Activated CD8-positive, alpha-beta memory T cell treated with anti-CD3 and anti-CD28 coated beads for 4 hours (primary cell): ENCODE results near the gene PRAC2.

Source experiments
- DNase-seq, 2 donors: peaks; one replicate each; pipeline ENCODE4 v3.0.0-alpha.2; 2020; ENCODE audit warnings: low read depth in 2 of 2

Gene PRAC2

GRCh38 chr17:48734333-48735061 is 11.5 kb downstream of the PRAC2 start:
- no peak for DNase-seq

GRCh38 chr17:48735062-48735351 is 12.0 kb downstream of the PRAC2 start:
- DNase-seq = no peak

- DNase-seq = no peak
Measured at GRCh38 chr17:48737330-48738043, 14.5 kb downstream of the PRAC2 start.

- DNase-seq = no peak
Measured at GRCh38 chr17:48738424-48738802, 15.4 kb downstream of the PRAC2 start.

- DNase-seq = no peak
Measured at GRCh38 chr17:48738803-48739526, 16.0 kb downstream of the PRAC2 start.

- no peak for DNase-seq
Measured at GRCh38 chr17:48740537-48740936, 17.6 kb downstream of the PRAC2 start.

GRCh38 chr17:48745381-48746275 is 22.6 kb downstream of the PRAC2 start:
- DNase-seq = no peak

GRCh38 chr17:48746916-48747444 is 24.0 kb downstream of the PRAC2 start:
- DNase-seq = no peak

GRCh38 chr17:48747445-48748363 is 24.7 kb downstream of the PRAC2 start:
- DNase-seq = no peak

GRCh38 chr17:48748718-48749566 is 26.0 kb downstream of the PRAC2 start:
- no peak for DNase-seq

- DNase-seq = no peak
Measured at GRCh38 chr17:48749621-48750553, 26.9 kb downstream of the PRAC2 start.

- DNase-seq = no peak
Measured at GRCh38 chr17:48751172-48751571, 28.2 kb downstream of the PRAC2 start.

- no peak for DNase-seq
Measured at GRCh38 chr17:48751733-48752398, 28.9 kb downstream of the PRAC2 start.

- DNase-seq = no peak
Measured at GRCh38 chr17:48752399-48753288, 29.7 kb downstream of the PRAC2 start.

- no peak for DNase-seq
Measured at GRCh38 chr17:48753794-48754499, 31.0 kb downstream of the PRAC2 start.
